ENCODE data around the gene KLHL42.

The KLHL42 gene

GRCh38 chr12:27821259-27821973 lies 41.4 kb downstream of the KLHL42 start:
- DNase-seq (ENCODE audit: low read depth), result peak; percentile 79
- peak; percentile 73 for TF ChIP-seq CTCF (IDR thresholded peaks at IDR 0.05; ENCODE audit: low read depth, low read length, missing control alignments)
- in situ Hi-C loops (cut with HindIII; ENCODE audit: low sequenced_read_pairs), result no loop called here
- H3K4me3 ChIP-seq (ENCODE audit: low read depth, low read length), result no peak overlapping the region

GRCh38 chr12:27822076-27822712 lies 42.2 kb downstream of the KLHL42 start:
- TF ChIP-seq CTCF (IDR thresholded peaks at IDR 0.05; ENCODE audit: low read depth, low read length, missing control alignments), result no peak
- peak; percentile 59 for DNase-seq (ENCODE audit: low read depth)
- in situ Hi-C loops (cut with HindIII; ENCODE audit: low sequenced_read_pairs), result no loop called here
- no peak overlapping the region for H3K4me3 ChIP-seq (ENCODE audit: low read depth, low read length)

GRCh38 chr12:27823038-27823437 lies 43.0 kb downstream of the KLHL42 start:
- no peak for DNase-seq (ENCODE audit: low read depth)

GRCh38 chr12:27824126-27824842 lies 44.3 kb downstream of the KLHL42 start:
- in situ Hi-C loops (cut with HindIII; ENCODE audit: low sequenced_read_pairs), result no loop called here
- TF ChIP-seq CTCF (IDR thresholded peaks at IDR 0.05; ENCODE audit: low read depth, low read length, missing control alignments), result no peak
- DNase-seq (ENCODE audit: low read depth), result no peak
- H3K4me3 ChIP-seq (ENCODE audit: low read depth, low read length), result no peak overlapping the region

More at GRCh38 chr12:27823038-27823437, 43.0 kb downstream of the KLHL42 start:
- no peak for TF ChIP-seq CTCF (IDR thresholded peaks at IDR 0.05; ENCODE audit: low read depth, low read length, missing control alignments)
- H3K4me3 ChIP-seq (ENCODE audit: low read depth, low read length), result no peak overlapping the region
- in situ Hi-C loops (cut with HindIII; ENCODE audit: low sequenced_read_pairs), result no loop called here

GRCh38 chr12:27826076-27826475 lies 46.0 kb downstream of the KLHL42 start:
- DNase-seq (ENCODE audit: low read depth), result no peak
- TF ChIP-seq CTCF (IDR thresholded peaks at IDR 0.05; ENCODE audit: low read depth, low read length, missing control alignments), result no peak
- in situ Hi-C loops (cut with HindIII; ENCODE audit: low sequenced_read_pairs), result no loop called here
- H3K4me3 ChIP-seq (ENCODE audit: low read depth, low read length), result no peak overlapping the region

GRCh38 chr12:27828196-27828595 lies 48.2 kb downstream of the KLHL42 start:
- H3K4me3 ChIP-seq (ENCODE audit: low read depth, low read length), result no peak overlapping the region
- TF ChIP-seq CTCF (IDR thresholded peaks at IDR 0.05; ENCODE audit: low read depth, low read length, missing control alignments), result no peak
- in situ Hi-C loops (cut with HindIII; ENCODE audit: low sequenced_read_pairs), result no loop called here
- no peak for DNase-seq (ENCODE audit: low read depth)

All from astrocyte of the cerebellum (primary cell).